Endothelial cell (in vitro differentiated cells): ENCODE measurements around the gene ZNF227. TPM values are rescaled to one million over a fixed set of nuclear protein-coding genes. Genes with fewer than 3 reads are reported as not detected.
"Not testable (repeated sequence)": the region's sequence is repeated elsewhere in the genome, so short reads cannot be mapped to it uniquely, and the experiment has no call there.

Experiments
- DNase-seq: peaks from one replicate; pipeline ENCODE4 v3.0.0; 2021; ENCODE audit warnings: low spot score
- H3K27ac Mint-ChIP-seq: one replicate; pipeline ENCODE4 v1.8.0; 2021; ENCODE audit warnings: mixed read lengths, inconsistent platforms; ENCODE audit not compliant: unreplicated experiment
- H3K27me3 Mint-ChIP-seq: one replicate; pipeline ENCODE4 v1.8.0; 2021; ENCODE audit warnings: mild to moderate bottlenecking, moderate library complexity, mixed read lengths, inconsistent platforms; ENCODE audit not compliant: unreplicated experiment
- H3K36me3 Mint-ChIP-seq: one replicate; pipeline ENCODE4 v1.8.0; 2021; ENCODE audit warnings: mild to moderate bottlenecking, low read depth, mixed read lengths, inconsistent platforms; ENCODE audit not compliant: unreplicated experiment
- H3K4me1 Mint-ChIP-seq: one replicate; pipeline ENCODE4 v1.8.0; 2021; ENCODE audit warnings: mild to moderate bottlenecking, mixed read lengths, inconsistent platforms; ENCODE audit not compliant: unreplicated experiment
- H3K4me3 Mint-ChIP-seq: one replicate; pipeline ENCODE4 v1.8.0; 2021; ENCODE audit warnings: mild to moderate bottlenecking, mixed read lengths, inconsistent platforms; ENCODE audit not compliant: unreplicated experiment
- H3K9me3 Mint-ChIP-seq: one replicate; pipeline ENCODE4 v1.8.0; 2021; ENCODE audit warnings: mixed read lengths, inconsistent platforms; ENCODE audit not compliant: unreplicated experiment
- CTCF ChIP-seq: fragments of 200-600 bp; sonication (generic); IDR thresholded peaks from one replicate; pipeline ENCODE4 v1.5.0; 2021; ENCODE audit warnings: antibody characterized with exemption; ENCODE audit not compliant: unreplicated experiment
- total RNA-seq: library from RNA; stranded (reverse); fragmentation: NEBNext Ultra II Directional; extraction: Animal tissue kit (Norgen Biotek cat#: 25700); gene quantifications from one replicate; pipeline ENCODE4 v1.2.1, GENCODE V29; 2021; ENCODE audit not compliant: unreplicated experiment

Gene ZNF227
- total RNA-seq, 1 donor from 2014 or later = 29.3 TPM

- Mint-ChIP-seq H3K27me3 (no peaks in the 10 kb centered on the region), H3K4me1 (no peaks in the 10 kb centered on the region), H3K27ac (no peak overlapping the region), H3K9me3 (no peaks in the 10 kb centered on the region), H3K4me3 (no peak overlapping the region), H3K36me3 (no peaks in the 10 kb centered on the region)
- no peak for TF ChIP-seq CTCF
- no peak for DNase-seq
Observed at GRCh38 chr19:44196772-44197171, 15.6 kb upstream of the ZNF227 start.

- Mint-ChIP-seq H3K27me3 (peaks cover 1% of the 10 kb centered on the region), H3K4me3 (peak overlapping the region; percentile 75), H3K27ac (no peak overlapping the region), H3K4me1 (peaks cover 1% of the 10 kb centered on the region), H3K9me3 (peaks cover 4% of the 10 kb centered on the region), H3K36me3 (peaks cover 4% of the 10 kb centered on the region)
- DNase-seq = no peak
- no peak for TF ChIP-seq CTCF
Observed at GRCh38 chr19:44202470-44202869, 9.9 kb upstream of the ZNF227 start.

GRCh38 chr19:44202974-44203373 lies 9.4 kb upstream of the ZNF227 start:
- Mint-ChIP-seq H3K9me3 (peaks cover 4% of the 10 kb centered on the region), H3K4me1 (peaks cover 5% of the 10 kb centered on the region), H3K27me3 (peaks cover 1% of the 10 kb centered on the region), H3K36me3 (peaks cover 4% of the 10 kb centered on the region), H3K27ac (peak overlapping the region; percentile 80), H3K4me3 (peak overlapping the region; percentile 75)
- TF ChIP-seq CTCF = no peak
- no peak for DNase-seq

GRCh38 chr19:44203877-44204276 lies 8.5 kb upstream of the ZNF227 start:
- DNase-seq, H3K27ac Mint-ChIP-seq, H3K9me3 Mint-ChIP-seq, H3K27me3 Mint-ChIP-seq, H3K4me3 Mint-ChIP-seq, H3K4me1 Mint-ChIP-seq, H3K36me3 Mint-ChIP-seq: not testable (repeated sequence)

- no peak for TF ChIP-seq CTCF
- peak overlapping the region; percentile 27 for H3K4me3 Mint-ChIP-seq
- H3K36me3 Mint-ChIP-seq = peaks cover 4% of the 10 kb centered on the region
- DNase-seq = no peak
- H3K4me1 Mint-ChIP-seq = peaks cover 5% of the 10 kb centered on the region
- peaks cover 4% of the 10 kb centered on the region for H3K9me3 Mint-ChIP-seq
- H3K27ac Mint-ChIP-seq = no peak overlapping the region
- H3K27me3 Mint-ChIP-seq = peaks cover 1% of the 10 kb centered on the region
Observed at GRCh38 chr19:44204772-44205171, 7.6 kb upstream of the ZNF227 start.
